GM23248 (cell line): Measurements from ENCODE around the gene SOX10. TPM values are rescaled to one million over a fixed set of nuclear protein-coding genes. Genes with fewer than 3 reads are reported as not detected.

Experiments used
- DNase-seq: peaks from one replicate; pipeline ENCODE4 v3.0.0-alpha.2; 2015
- H2AFZ ChIP-seq: fragments of 200-600 bp; sonication (generic); 2 replicates; pipeline ENCODE4 v1.6.1; 2016; ENCODE audit warnings: antibody characterized with exemption
- H3F3A ChIP-seq: fragments of 200-600 bp; sonication (generic); 2 replicates; pipeline ENCODE4 v1.6.1; 2016; ENCODE audit warnings: mild to moderate bottlenecking, antibody characterized with exemption, mixed run types; ENCODE audit not compliant: insufficient read depth
- H3K27ac ChIP-seq: fragments of 200-600 bp; sonication (generic); 2 replicates; pipeline ENCODE4 v1.5.1; 2016; ENCODE audit warnings: mild to moderate bottlenecking
- H3K27me3 ChIP-seq: fragments of 200-600 bp; sonication (generic); replicated peaks from 2 replicates; pipeline ENCODE4 v1.6.1; 2016; ENCODE audit warnings: mild to moderate bottlenecking; ENCODE audit not compliant: insufficient read depth
- H3K36me3 ChIP-seq: fragments of 200-600 bp; sonication (generic); 2 replicates; pipeline ENCODE4 v1.6.1; 2016; ENCODE audit warnings: low read depth, mild to moderate bottlenecking
- H3K4me1 ChIP-seq: fragments of 200-600 bp; sonication (generic); 2 replicates; pipeline ENCODE4 v1.6.1; 2016; ENCODE audit warnings: mild to moderate bottlenecking; ENCODE audit not compliant: insufficient read depth
- H3K4me2 ChIP-seq: fragments of 200-600 bp; sonication (generic); one replicate; pipeline ENCODE4 v1.6.1; 2016; ENCODE audit warnings: mild to moderate bottlenecking; ENCODE audit not compliant: unreplicated experiment
- H3K4me3 ChIP-seq: fragments of 200-600 bp; sonication (generic); 2 replicates; pipeline ENCODE4 v1.5.1; 2016; ENCODE audit warnings: mild to moderate bottlenecking
- H3K79me2 ChIP-seq: fragments of 200-600 bp; sonication (generic); 2 replicates; pipeline ENCODE4 v1.6.1; 2016; ENCODE audit warnings: mild to moderate bottlenecking; ENCODE audit not compliant: insufficient read depth
- H3K9ac ChIP-seq: fragments of 200-600 bp; sonication (generic); 2 replicates; pipeline ENCODE4 v1.6.1; 2016; ENCODE audit warnings: mild to moderate bottlenecking
- H3K9me2 ChIP-seq: fragments of 200-600 bp; sonication (generic); 2 replicates; pipeline ENCODE4 v1.6.1; 2016; ENCODE audit warnings: mixed run types, mild to moderate bottlenecking, moderate library complexity; ENCODE audit not compliant: insufficient read depth
- H3K9me3 ChIP-seq: fragments of 200-600 bp; sonication (generic); one replicate; pipeline ENCODE4 v1.6.1; 2017; ENCODE audit warnings: low read depth
- H4K20me1 ChIP-seq: fragments of 200-600 bp; sonication (generic); 2 replicates; pipeline ENCODE4 v1.6.0; 2016; ENCODE audit not compliant: insufficient read depth
- EZH2 ChIP-seq: fragments of 200-600 bp; sonication (generic); IDR thresholded peaks from 2 replicates; pipeline ENCODE4 v1.6.1; 2018; ENCODE audit warnings: antibody characterized with exemption, mild to moderate bottlenecking; ENCODE audit not compliant: insufficient read depth, poor library complexity, severe bottlenecking
- EZH2phosphoT487 ChIP-seq: fragments of 200-600 bp; sonication (generic); IDR thresholded peaks from 2 replicates; pipeline ENCODE4 v1.6.1; 2018; ENCODE audit warnings: antibody characterized with exemption, moderate library complexity, mild to moderate bottlenecking, low read depth; ENCODE audit not compliant: insufficient read depth
- WGBS, 2 experiments: methylation state at CpG; one replicate each; pipeline ENCODE4 v1.1.6; 2015 to 2017; ENCODE audit warnings: low lambda C conversion rate in 2 of 2, low coverage in 1 of 2; ENCODE audit errors: missing lambda C conversion rate in 2 of 2; 5-methylcytosine and 5-hydroxymethylcytosine counted together
- in situ Hi-C: fragments of 300-500 bp; cut with MboI; formaldehyde crosslinking; loops from 2 replicates; pipeline ENCODE4 v1.15.0; 2020
- polyA plus RNA-seq: library from polyadenylated mRNA; unstranded; fragments of >200 nt; fragmentation: Nextera tagmentation; extraction: Ambion mirVana; gene quantifications from 2 replicates; pipeline ENCODE4 v1.2.1, GENCODE V29; 2016
- total RNA-seq: library from RNA; depleted of rRNA; stranded (reverse); fragments of >200 nt; shearing (Covaris generic); gene quantifications from 2 replicates; pipeline ENCODE4 v1.2.3, GENCODE V29; 2014

SOX10 gene
- total and polyA plus RNA-seq, 2 experiments from 2014 or later: not detected

- H3K9ac ChIP-seq: no peak overlapping the region
- 93 to 95% methylated on average over 25 to 32 of the region's 32 CpGs for WGBS, 2 experiments
- TF ChIP-seq EZH2 (no peak), EZH2phosphoT487 (no peak)
- H3K27ac ChIP-seq: no peak overlapping the region
- no peak overlapping the region for H2AFZ ChIP-seq
- H3K9me2 ChIP-seq: no peaks in the 10 kb centered on the region
- H3K4me2 ChIP-seq: no peak overlapping the region
- H3K4me1 ChIP-seq: no peaks in the 10 kb centered on the region
- in situ Hi-C loops: no loop called here
- no peak for DNase-seq
- no peaks in the 10 kb centered on the region for H3K9me3 ChIP-seq
- no peaks in the 10 kb centered on the region for H3K27me3 ChIP-seq
- peaks cover 11% of the 10 kb centered on the region; the same call in 1 of the 2 replicates for H3F3A ChIP-seq
- no peak overlapping the region for H3K4me3 ChIP-seq
- H3K36me3 ChIP-seq: no peaks in the 10 kb centered on the region; the same call in 1 of the 2 replicates
- H4K20me1 ChIP-seq: no peaks in the 10 kb centered on the region
- no peaks in the 10 kb centered on the region for H3K79me2 ChIP-seq
Observed at GRCh38 chr22:37926771-37927636, 57.4 kb downstream of the SOX10 start.

DNA sequence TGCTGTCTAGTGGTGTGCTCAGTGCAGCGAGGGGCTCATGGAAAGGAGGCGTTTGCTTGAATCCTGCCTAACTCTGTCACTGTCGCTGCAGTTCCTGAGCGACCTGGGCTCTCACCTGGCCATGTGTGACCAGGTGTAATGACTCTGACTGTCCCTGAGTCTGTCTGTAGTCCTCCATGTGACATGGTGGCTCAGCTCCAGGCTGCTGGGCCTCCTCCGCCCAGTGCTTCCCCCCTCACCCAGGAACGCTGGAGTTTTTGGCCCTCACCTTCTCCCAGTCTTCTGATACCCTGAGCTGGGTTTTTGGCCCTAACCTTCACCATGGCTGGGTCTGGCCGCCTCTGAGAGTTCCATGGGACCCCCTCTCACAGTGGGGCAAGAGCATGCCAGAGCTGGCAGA is 58.0 kb downstream of the SOX10 start:
- in situ Hi-C loops: no loop called here
- no peaks in the 10 kb centered on the region for H3K9me3 ChIP-seq
- H2AFZ ChIP-seq: no peak overlapping the region
- H3K4me3 ChIP-seq: no peak overlapping the region
- H3K4me2 ChIP-seq: no peak overlapping the region
- H3K9ac ChIP-seq: no peak overlapping the region
- H3K9me2 ChIP-seq: no peaks in the 10 kb centered on the region
- peaks cover 6% of the 10 kb centered on the region; the same call in 1 of the 2 replicates for H3F3A ChIP-seq
- no peak for TF ChIP-seq EZH2phosphoT487
- TF ChIP-seq EZH2: no peak
- no peaks in the 10 kb centered on the region for H3K4me1 ChIP-seq
- DNase-seq: no peak
- 78 to 81% methylated on average over 7 of the region's 7 CpGs for WGBS, 2 experiments
- no peaks in the 10 kb centered on the region for H3K27me3 ChIP-seq
- no peak overlapping the region for H3K27ac ChIP-seq
- H4K20me1 ChIP-seq: no peaks in the 10 kb centered on the region
- H3K79me2 ChIP-seq: no peaks in the 10 kb centered on the region
- peaks cover 2% of the 10 kb centered on the region; the same call in 1 of the 2 replicates for H3K36me3 ChIP-seq

DNA sequence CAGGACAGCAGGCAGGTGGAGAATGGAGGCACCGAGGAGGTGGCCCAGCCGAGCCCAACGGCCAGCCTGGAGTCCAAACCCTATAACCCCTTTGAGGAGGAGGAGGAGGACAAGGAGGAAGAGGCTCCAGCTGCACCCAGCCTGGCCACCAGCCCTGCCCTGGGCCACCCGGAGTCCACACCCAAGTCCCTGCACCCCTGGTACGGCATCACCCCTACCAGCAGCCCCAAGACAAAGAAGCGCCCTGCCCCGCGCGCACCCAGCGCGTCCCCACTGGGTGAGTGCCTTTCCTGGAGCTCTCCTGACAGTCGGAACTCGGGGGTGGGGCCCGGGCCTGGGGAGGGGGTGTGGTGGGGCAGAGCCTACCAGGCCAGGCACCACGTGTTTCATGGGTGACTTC is 58.6 kb downstream of the SOX10 start:
- 85 to 91% methylated on average over 14 to 15 of the region's 15 CpGs for WGBS, 2 experiments
- no peaks in the 10 kb centered on the region for H4K20me1 ChIP-seq

DNA sequence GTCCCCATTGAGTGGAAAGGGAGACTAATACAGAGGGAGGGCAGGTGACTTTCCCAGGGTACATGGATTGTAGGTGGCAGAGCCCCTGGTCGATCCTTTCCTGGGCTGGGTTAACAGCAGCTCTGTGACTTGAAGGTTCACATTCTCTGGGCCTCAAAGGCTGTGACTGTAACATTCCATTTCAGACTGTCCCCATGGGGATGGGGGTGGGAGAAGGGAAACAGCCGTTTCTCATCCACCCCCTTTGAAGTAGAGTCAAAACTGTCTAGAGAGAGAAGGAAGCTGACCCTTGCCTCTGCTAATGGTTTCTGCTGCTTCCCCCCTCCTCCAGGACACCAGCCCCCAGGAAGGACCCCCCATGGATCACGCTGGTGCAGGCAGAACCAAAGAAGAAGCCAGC is 59.0 kb downstream of the SOX10 start:
- DNase-seq: no peak
- Histone ChIP-seq H3K4me3 (no peak overlapping the region), H3K9me3 (no peaks in the 10 kb centered on the region), H2AFZ (no peak overlapping the region), H3K9me2 (no peaks in the 10 kb centered on the region), H3K4me1 (no peaks in the 10 kb centered on the region), H3F3A (no peaks in the 10 kb centered on the region), H3K36me3 (peaks cover 10% of the 10 kb centered on the region), H3K27ac (no peak overlapping the region), H3K27me3 (no peaks in the 10 kb centered on the region), H3K9ac (no peak overlapping the region), H3K4me2 (no peak overlapping the region), H3K79me2 (no peaks in the 10 kb centered on the region), H4K20me1 (no peaks in the 10 kb centered on the region)
- WGBS, 2 experiments: 57 to 61% methylated on average over 3 of the region's 3 CpGs
- in situ Hi-C loops: no loop called here
- TF ChIP-seq EZH2 (no peak), EZH2phosphoT487 (no peak)

More for the DNA sequence above, 58.6 kb downstream of the SOX10 start:
- Histone ChIP-seq H3K4me1 (no peaks in the 10 kb centered on the region), H3K9me3 (no peaks in the 10 kb centered on the region), H3F3A (no peaks in the 10 kb centered on the region), H3K79me2 (no peaks in the 10 kb centered on the region), H3K9me2 (no peaks in the 10 kb centered on the region), H3K4me2 (no peak overlapping the region), H3K27me3 (no peaks in the 10 kb centered on the region), H3K27ac (no peak overlapping the region), H3K4me3 (no peak overlapping the region), H2AFZ (no peak overlapping the region), H3K36me3 (peaks cover 7% of the 10 kb centered on the region; the same call in 1 of the 2 replicates), H3K9ac (no peak overlapping the region)
- no peak for DNase-seq
- in situ Hi-C loops: no loop called here
- TF ChIP-seq EZH2phosphoT487 (no peak), EZH2 (no peak)
